ENCODE results near the gene PCDHA4. TPM values are rescaled to one million over a fixed set of nuclear protein-coding genes. Genes with fewer than 3 reads are reported as not detected.
"Not testable (repeated sequence)": the region's sequence is repeated elsewhere in the genome, so short reads cannot be mapped to it uniquely, and the experiment has no call there.

Gene PCDHA4
- total and polyA plus RNA-seq, 10 donors = 0.13 to 1.2 (median 0.40) TPM; not detected in 2

DNA sequence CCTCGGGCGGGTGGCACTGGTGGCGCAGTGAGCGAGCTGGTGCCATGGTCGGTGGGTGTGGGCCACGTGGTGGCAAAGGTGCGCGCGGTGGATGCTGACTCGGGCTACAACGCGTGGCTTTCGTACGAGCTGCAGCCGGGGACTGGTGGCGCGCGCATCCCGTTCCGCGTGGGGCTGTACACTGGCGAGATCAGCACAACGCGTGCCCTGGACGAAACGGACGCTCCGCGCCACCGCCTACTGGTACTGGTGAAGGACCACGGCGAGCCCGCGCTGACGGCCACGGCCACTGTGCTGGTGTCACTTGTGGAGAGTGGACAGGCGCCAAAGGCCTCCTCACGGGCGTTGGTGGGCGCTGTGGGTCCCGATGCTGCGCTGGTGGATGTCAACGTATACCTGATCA, 2.0 kb downstream of the PCDHA4 start:
- intact Hi-C loops (cut with DNase I; ENCODE audit: low total_unique reads) = no loop called here

DNA sequence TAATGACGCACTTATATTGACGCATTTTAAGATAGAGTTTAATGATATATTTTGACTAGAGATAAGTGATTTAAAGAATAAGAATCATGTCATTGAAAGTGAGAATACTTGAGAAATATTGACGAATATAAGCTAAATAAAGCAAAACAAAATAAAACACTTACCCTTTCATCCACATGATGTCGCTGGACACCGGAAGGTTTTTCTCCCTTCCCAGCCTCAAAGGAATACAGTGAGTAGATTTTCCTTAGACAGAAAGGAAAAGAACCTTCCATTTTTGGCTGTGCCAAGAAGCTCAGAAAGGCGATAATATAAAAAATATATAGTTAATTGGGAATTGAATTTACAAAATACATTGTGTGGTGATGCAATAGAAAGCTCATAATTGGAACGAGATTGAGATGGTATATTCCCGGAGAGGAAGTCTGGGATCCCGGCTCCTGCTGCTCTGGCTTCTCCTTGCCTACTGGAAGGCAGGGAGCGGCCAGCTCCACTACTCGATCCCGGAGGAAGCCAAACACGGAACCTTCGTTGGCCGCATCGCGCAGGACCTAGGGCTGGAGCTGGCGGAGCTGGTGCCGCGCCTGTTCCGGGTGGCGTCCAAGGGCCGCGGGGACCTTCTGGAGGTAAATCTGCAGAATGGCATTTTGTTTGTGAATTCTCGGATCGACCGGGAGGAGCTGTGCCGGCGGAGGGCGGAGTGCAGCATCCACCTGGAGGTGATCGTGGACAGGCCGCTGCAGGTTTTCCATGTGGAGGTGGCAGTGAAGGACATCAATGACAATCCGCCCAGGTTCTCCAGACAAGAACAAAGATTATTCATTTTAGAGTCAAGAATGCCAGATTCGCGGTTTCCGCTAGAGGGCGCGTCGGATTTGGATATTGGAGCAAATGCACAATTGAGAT, 14.8 kb downstream of the PCDHA4 start, which contains the start of gene PCDHA5:
TSS of gene PCDHA5 (plus strand) at position 239 of the 906 bp plus-strand sequence.
- peak within 1 kb of the TSS in 2 of 8 donors; percentile 7 to 19 for H3K4me3 ChIP-seq
- WGBS, 5 donors = 31 to 43% (median 34%) methylated on average over 39 of the region's 39 CpGs
- DNase-seq = no peak
- peaks cover 0 to 73% (median 35%) of the 10 kb centered on the region in 8 donors for H3K9me3 ChIP-seq
- no peak within 1 kb of the TSS for H3K27ac ChIP-seq
- no peaks in the 10 kb centered on the region for H3K36me3 ChIP-seq
- peaks cover 0 to 60% (median 8%) of the 10 kb centered on the region in 7 donors for H3K27me3 ChIP-seq (replicated peaks in 1 of 7)
- intact Hi-C loops (cut with DNase I; ENCODE audit: low total_unique reads) = no loop called here
- TF ChIP-seq POLR2AphosphoS5 (IDR thresholded peaks at IDR 0.05) (no peak), POLR2A (IDR thresholded peaks at IDR 0.05) (no peak)
- TF ChIP-seq, protein P1, sequence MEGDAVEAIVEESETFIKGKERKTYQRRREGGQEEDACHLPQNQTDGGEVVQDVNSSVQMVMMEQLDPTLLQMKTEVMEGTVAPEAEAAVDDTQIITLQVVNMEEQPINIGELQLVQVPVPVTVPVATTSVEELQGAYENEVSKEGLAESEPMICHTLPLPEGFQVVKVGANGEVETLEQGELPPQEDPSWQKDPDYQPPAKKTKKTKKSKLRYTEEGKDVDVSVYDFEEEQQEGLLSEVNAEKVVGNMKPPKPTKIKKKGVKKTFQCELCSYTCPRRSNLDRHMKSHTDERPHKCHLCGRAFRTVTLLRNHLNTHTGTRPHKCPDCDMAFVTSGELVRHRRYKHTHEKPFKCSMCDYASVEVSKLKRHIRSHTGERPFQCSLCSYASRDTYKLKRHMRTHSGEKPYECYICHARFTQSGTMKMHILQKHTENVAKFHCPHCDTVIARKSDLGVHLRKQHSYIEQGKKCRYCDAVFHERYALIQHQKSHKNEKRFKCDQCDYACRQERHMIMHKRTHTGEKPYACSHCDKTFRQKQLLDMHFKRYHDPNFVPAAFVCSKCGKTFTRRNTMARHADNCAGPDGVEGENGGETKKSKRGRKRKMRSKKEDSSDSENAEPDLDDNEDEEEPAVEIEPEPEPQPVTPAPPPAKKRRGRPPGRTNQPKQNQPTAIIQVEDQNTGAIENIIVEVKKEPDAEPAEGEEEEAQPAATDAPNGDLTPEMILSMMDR (IDR thresholded peaks at IDR 0.05 in 8 of 11, conservative IDR thresholded peaks at IDR 0.05 in 3 of 11) = peak in 2 of 11 experiments; percentile 15 to 26
- no peaks in the 10 kb centered on the region for H3K4me1 ChIP-seq

More for the DNA sequence above, 2.0 kb downstream of the PCDHA4 start:
- Histone ChIP-seq H3K36me3 (no peaks in the 10 kb centered on the region), H3K9me3 (peaks cover 0 to 93% (median 61%) of the 10 kb centered on the region in 8 donors), H3K4me3 (no peak overlapping the region), H3K4me1 (no peaks in the 10 kb centered on the region), H3K27ac (no peak overlapping the region), H3K27me3 (replicated peaks in 1 of 7) (peaks cover 0 to 38% (median 0%) of the 10 kb centered on the region in 7 donors)
- TF ChIP-seq, protein P1 (IDR thresholded peaks at IDR 0.05 in 8 of 11, conservative IDR thresholded peaks at IDR 0.05 in 3 of 11) = no peak
- TF ChIP-seq POLR2A (IDR thresholded peaks at IDR 0.05) (no peak), POLR2AphosphoS5 (IDR thresholded peaks at IDR 0.05) (no peak)
- no peak for DNase-seq
- 68 to 79% (median 73%) methylated on average over 33 to 43 of the region's 43 CpGs for WGBS, 5 donors

- H3K27ac ChIP-seq = no peak overlapping the region
- intact Hi-C loops (cut with DNase I; ENCODE audit: low total_unique reads) = no loop called here
- WGBS, 5 donors = 20 to 31% (median 29%) methylated on average over 6 of the region's 6 CpGs
- no peaks in the 10 kb centered on the region for H3K4me1 ChIP-seq
- peaks cover 0 to 73% (median 32%) of the 10 kb centered on the region in 8 donors for H3K9me3 ChIP-seq
- H3K27me3 ChIP-seq (replicated peaks in 1 of 7) = peaks cover 0 to 66% (median 8%) of the 10 kb centered on the region in 7 donors
- H3K36me3 ChIP-seq = no peaks in the 10 kb centered on the region
- DNase-seq = no peak
- no peak overlapping the region for H3K4me3 ChIP-seq
- TF ChIP-seq, protein P1 (IDR thresholded peaks at IDR 0.05 in 8 of 11, conservative IDR thresholded peaks at IDR 0.05 in 3 of 11) = no peak
- TF ChIP-seq POLR2A (IDR thresholded peaks at IDR 0.05) (no peak), POLR2AphosphoS5 (IDR thresholded peaks at IDR 0.05) (no peak)
Observed at GRCh38 chr5:140822281-140822629, 15.4 kb downstream of the PCDHA4 start.

DNA sequence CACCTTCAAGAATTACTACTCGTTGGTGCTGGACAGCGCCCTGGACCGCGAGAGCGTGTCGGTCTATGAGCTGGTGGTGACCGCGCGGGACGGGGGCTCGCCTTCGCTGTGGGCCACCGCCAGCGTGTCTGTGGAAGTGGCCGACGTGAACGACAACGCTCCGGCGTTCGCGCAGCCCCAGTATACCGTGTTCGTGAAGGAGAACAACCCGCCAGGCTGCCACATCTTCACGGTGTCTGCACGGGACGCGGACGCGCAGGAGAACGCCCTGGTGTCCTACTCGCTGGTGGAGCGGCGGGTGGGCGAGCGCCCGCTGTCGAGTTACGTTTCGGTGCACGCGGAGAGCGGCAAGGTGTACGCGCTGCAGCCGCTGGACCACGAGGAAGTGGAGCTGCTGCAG, 16.1 kb downstream of the PCDHA4 start:
- intact Hi-C loops (cut with DNase I; ENCODE audit: low total_unique reads); H3K36me3 ChIP-seq; H3K4me3 ChIP-seq; H3K4me1 ChIP-seq; DNase-seq; H3K27ac ChIP-seq: not testable (repeated sequence)
- Histone ChIP-seq H3K27me3 (replicated peaks in 1 of 7) (peaks cover 0 to 73% (median 9%) of the 10 kb centered on the region in 7 donors), H3K9me3 (peaks cover 0 to 79% (median 34%) of the 10 kb centered on the region in 8 donors)
- 54 to 74% (median 59%) methylated on average over 39 to 48 of the region's 48 CpGs for WGBS, 5 donors

Measured in spleen (tissue), 11 donors.